GM10266 (cell line): ENCODE results near the gene ZNRD2.

Source experiments
- DNase-seq: peaks from one replicate; pipeline ENCODE4 v3.0.0; 2012; ENCODE audit errors: extremely low spot score
- TF ChIP-seq, protein P1 (sequence below): IDR thresholded peaks from 2 replicates; pipeline ENCODE4 v1.5.1; 2012; ENCODE audit warnings: mild to moderate bottlenecking, low read depth; ENCODE audit not compliant: control insufficient read depth, insufficient read depth; ENCODE audit errors: missing control alignments

Gene ZNRD2

GRCh38 chr11:65607614-65608426 is 37.5 kb downstream of the ZNRD2 start:
- TF ChIP-seq, protein P1, sequence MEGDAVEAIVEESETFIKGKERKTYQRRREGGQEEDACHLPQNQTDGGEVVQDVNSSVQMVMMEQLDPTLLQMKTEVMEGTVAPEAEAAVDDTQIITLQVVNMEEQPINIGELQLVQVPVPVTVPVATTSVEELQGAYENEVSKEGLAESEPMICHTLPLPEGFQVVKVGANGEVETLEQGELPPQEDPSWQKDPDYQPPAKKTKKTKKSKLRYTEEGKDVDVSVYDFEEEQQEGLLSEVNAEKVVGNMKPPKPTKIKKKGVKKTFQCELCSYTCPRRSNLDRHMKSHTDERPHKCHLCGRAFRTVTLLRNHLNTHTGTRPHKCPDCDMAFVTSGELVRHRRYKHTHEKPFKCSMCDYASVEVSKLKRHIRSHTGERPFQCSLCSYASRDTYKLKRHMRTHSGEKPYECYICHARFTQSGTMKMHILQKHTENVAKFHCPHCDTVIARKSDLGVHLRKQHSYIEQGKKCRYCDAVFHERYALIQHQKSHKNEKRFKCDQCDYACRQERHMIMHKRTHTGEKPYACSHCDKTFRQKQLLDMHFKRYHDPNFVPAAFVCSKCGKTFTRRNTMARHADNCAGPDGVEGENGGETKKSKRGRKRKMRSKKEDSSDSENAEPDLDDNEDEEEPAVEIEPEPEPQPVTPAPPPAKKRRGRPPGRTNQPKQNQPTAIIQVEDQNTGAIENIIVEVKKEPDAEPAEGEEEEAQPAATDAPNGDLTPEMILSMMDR: no peak

GRCh38 chr11:65609229-65609628 is 39.0 kb downstream of the ZNRD2 start:
- DNase-seq: no peak
- TF ChIP-seq, protein P1: no peak

More at GRCh38 chr11:65607614-65608426, 37.5 kb downstream of the ZNRD2 start:
- DNase-seq: no peak

DNA sequence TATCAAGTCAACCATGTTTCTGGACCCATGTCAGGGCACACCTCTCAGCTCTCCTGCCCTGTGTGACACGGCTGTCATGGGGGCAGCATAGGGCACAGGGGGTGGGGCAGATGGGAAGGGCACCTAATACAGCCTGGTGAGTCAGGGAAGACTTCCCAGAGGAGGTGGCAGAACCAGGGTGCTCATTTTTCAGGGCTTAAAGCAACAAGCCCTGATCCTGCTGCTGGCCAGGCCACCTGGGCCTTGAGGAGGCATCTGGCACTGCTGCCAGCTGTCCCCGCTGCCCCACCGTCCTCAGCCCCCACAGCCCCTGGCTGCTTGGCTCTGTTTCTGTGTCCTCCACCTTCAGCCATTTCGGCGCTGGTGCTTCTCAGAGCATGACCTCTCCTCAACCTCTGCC is 39.4 kb downstream of the ZNRD2 start:
- TF ChIP-seq, protein P1: no peak
- DNase-seq: no peak

DNA sequence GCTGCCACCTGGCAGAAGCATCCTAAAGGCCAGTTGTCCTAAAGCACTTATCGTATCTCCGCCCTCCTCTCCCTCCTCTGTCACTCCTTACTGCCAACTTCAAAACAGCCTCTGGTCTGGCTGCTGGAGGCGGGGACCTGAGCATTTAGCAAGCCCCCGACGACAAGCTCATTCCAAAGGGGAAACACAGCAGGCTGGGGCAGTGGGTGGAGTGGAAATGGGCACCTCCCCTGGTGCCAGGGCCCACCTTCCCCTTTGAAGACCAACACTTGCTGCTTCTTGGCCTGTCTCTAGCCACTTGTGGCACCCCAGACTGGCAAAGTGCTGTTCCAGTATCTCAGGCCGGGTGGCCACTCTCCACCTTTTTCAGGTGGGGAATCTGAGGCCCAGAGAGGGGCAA is 40.1 kb downstream of the ZNRD2 start:
- TF ChIP-seq, protein P1: no peak
- no peak for DNase-seq

GRCh38 chr11:65611028-65611757 is 40.9 kb downstream of the ZNRD2 start:
- TF ChIP-seq, protein P1: no peak
- no peak for DNase-seq

- TF ChIP-seq, protein P1: no peak
- DNase-seq: no peak
Observed at GRCh38 chr11:65611758-65612603, 41.7 kb downstream of the ZNRD2 start.
